ENCODE measurements around the gene CRYBA4. TPM values are rescaled to one million over a fixed set of nuclear protein-coding genes. Genes with fewer than 3 reads are reported as not detected.
A peak's percentile ranks its signal among the peaks of the same experiment; 100 is the strongest.

CRYBA4 gene
- total RNA-seq, 1 experiment from 2014 or later, result 0.52 TPM

GRCh38 chr22:26677217-26677616 is 55.5 kb downstream of the CRYBA4 start:
- peaks cover 62 to 74% of the 10 kb centered on the region in 2 experiments for H3K4me1 Mint-ChIP-seq
- no peak overlapping the region for H3K4me2 ChIP-seq (ENCODE audit: insufficient read depth, insufficient read length, low read length)

More at GRCh38 chr22:26677217-26677616, 55.5 kb downstream of the CRYBA4 start:
- H2AFZ ChIP-seq (ENCODE audit: low read length), result no peak overlapping the region
- no peak overlapping the region for H3K56ac ChIP-seq (ENCODE audit: insufficient read length, low read depth, low read length)
- H3K23me2 ChIP-seq (ENCODE audit: insufficient read length, low read depth, low read length, poor library complexity, severe bottlenecking), result peaks cover 7% of the 10 kb centered on the region
- no peak overlapping the region for H4K8ac ChIP-seq (replicated peaks; ENCODE audit: insufficient read length, low read depth, low read length)
- no peak overlapping the region for H4K91ac ChIP-seq (ENCODE audit: insufficient read length, low read depth, low read length)
- Mint-ChIP-seq H3K36me3 (ENCODE audit: insufficient read depth in 1 of 3, low read depth in 3 of 3) (peaks cover 1 to 25% (median 7%) of the 10 kb centered on the region in 3 experiments), H3K27ac (peak overlapping the region in 1 of 3 experiments; percentile 39; a peak in 1 of 7 replicates), H3K27me3 (ENCODE audit: low read depth) (no peaks in the 10 kb centered on the region), H3K9me3 (no peaks in the 10 kb centered on the region), H3K4me3 (no peak overlapping the region)
- no peaks in the 10 kb centered on the region for H3K79me1 ChIP-seq (ENCODE audit: insufficient read depth, low read depth, low read length, poor library complexity, severe bottlenecking)
- H4K20me1 ChIP-seq (ENCODE audit: control insufficient read depth, insufficient read depth, insufficient read length), result no peaks in the 10 kb centered on the region
- H3K18ac ChIP-seq (ENCODE audit: insufficient read length, low read depth, low read length), result no peak overlapping the region
- H3T11ph ChIP-seq (ENCODE audit: low read length), result no peak overlapping the region
- no CpG with 5 or more reads among the region's 5 CpGs for WGBS (ENCODE audit: extremely low coverage, insufficient read length, low lambda C conversion rate)
- H3K9ac ChIP-seq (ENCODE audit: extremely low read depth, insufficient read length, low read length), result no peak overlapping the region
- no peak overlapping the region for H2BK120ac ChIP-seq (ENCODE audit: low read depth, low read length, poor library complexity, severe bottlenecking)
- no peaks in the 10 kb centered on the region for H3K79me2 ChIP-seq (ENCODE audit: insufficient read depth, low read length)
- H2BK20ac ChIP-seq (ENCODE audit: low read depth, low read length, poor library complexity, severe bottlenecking), result no peak overlapping the region
- DNase-seq, result no peak
- H3K27ac ChIP-seq (ENCODE audit: insufficient read length, low read depth, low read length), result no peak overlapping the region
- H3K4me1 ChIP-seq (ENCODE audit: insufficient read depth, low read length), result peaks cover 9% of the 10 kb centered on the region; the same call in 1 of the 2 replicates
- H2BK5ac ChIP-seq (ENCODE audit: insufficient read length, low read length), result no peak overlapping the region
- H2AK5ac ChIP-seq (ENCODE audit: insufficient read length, low read length), result no peak overlapping the region
- no peak overlapping the region for H3K14ac ChIP-seq (ENCODE audit: insufficient read depth, low read length)
- no peaks in the 10 kb centered on the region for H3K27me3 ChIP-seq (ENCODE audit: insufficient read depth, low read length)
- H2BK12ac ChIP-seq (ENCODE audit: insufficient read length, low read depth, low read length), result no peak overlapping the region
- H3K9me3 ChIP-seq (ENCODE audit: control insufficient read depth, low read depth, low read length), result no peaks in the 10 kb centered on the region
- H2BK15ac ChIP-seq (ENCODE audit: low read depth, low read length), result no peak overlapping the region
- no peak overlapping the region for H4K5ac ChIP-seq (ENCODE audit: insufficient read length, low read depth, low read length)
- TF ChIP-seq, protein P1, sequence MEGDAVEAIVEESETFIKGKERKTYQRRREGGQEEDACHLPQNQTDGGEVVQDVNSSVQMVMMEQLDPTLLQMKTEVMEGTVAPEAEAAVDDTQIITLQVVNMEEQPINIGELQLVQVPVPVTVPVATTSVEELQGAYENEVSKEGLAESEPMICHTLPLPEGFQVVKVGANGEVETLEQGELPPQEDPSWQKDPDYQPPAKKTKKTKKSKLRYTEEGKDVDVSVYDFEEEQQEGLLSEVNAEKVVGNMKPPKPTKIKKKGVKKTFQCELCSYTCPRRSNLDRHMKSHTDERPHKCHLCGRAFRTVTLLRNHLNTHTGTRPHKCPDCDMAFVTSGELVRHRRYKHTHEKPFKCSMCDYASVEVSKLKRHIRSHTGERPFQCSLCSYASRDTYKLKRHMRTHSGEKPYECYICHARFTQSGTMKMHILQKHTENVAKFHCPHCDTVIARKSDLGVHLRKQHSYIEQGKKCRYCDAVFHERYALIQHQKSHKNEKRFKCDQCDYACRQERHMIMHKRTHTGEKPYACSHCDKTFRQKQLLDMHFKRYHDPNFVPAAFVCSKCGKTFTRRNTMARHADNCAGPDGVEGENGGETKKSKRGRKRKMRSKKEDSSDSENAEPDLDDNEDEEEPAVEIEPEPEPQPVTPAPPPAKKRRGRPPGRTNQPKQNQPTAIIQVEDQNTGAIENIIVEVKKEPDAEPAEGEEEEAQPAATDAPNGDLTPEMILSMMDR (conservative IDR thresholded peaks at IDR 0.05), result no peak
- H3K4ac ChIP-seq (ENCODE audit: low read depth, low read length), result no peak overlapping the region
- no peak overlapping the region for H3K23ac ChIP-seq (ENCODE audit: insufficient read length, low read depth, low read length)
